Fibroblast of the aortic adventitia (primary cell): ENCODE data around the gene RNPEP. TPM values are rescaled to one million over a fixed set of nuclear protein-coding genes. Genes with fewer than 3 reads are reported as not detected.

Experiments
- DNase-seq: peaks from one replicate; pipeline ENCODE4 v3.0.0-alpha.2; 2010; ENCODE audit warnings: low read depth
- H3K4me3 ChIP-seq: 2 replicates; pipeline ENCODE4 v1.5.1; 2011; ENCODE audit warnings: low read depth, mild to moderate bottlenecking, control low read depth, low read length, moderate library complexity
- CTCF ChIP-seq: IDR thresholded peaks from 2 replicates; pipeline ENCODE4 v1.5.1; 2011; ENCODE audit warnings: mild to moderate bottlenecking, low read length, control low read depth, inconsistent platforms; ENCODE audit not compliant: insufficient read depth
- total RNA-seq: library from RNA; depleted of rRNA; stranded (reverse); fragments of >200 nt; gene quantifications from 2 replicates; pipeline ENCODE4 v1.2.3, GENCODE V29; 2012; ENCODE audit warnings: low replicate concordance

Gene RNPEP
- total RNA-seq, 1 donor = 49.3 TPM

- TF ChIP-seq CTCF = no peak
Observed at GRCh38 chr1:202010180-202011015, 27.9 kb downstream of the RNPEP start, which contains the start of gene ELF3. ELF3 (plus strand) TSS chr1:202010587; CDS start chr1:202011137, 550 bp downstream.

DNA sequence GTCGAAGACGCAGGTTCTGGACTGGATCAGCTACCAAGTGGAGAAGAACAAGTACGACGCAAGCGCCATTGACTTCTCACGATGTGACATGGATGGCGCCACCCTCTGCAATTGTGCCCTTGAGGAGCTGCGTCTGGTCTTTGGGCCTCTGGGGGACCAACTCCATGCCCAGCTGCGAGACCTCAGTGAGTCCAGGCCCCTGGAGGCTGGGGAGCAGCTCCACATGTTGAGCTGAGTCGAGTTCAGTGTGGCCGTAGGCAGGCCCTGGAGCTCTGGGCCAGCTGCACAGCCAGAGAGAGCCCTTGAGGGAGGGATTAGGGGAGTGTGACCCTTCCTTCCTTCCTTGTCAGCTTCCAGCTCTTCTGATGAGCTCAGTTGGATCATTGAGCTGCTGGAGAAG lies 29.5 kb downstream of the RNPEP start:
- no peak for DNase-seq
- no peak overlapping the region for H3K4me3 ChIP-seq
- no peak for TF ChIP-seq CTCF

More at GRCh38 chr1:202010180-202011015, 27.9 kb downstream of the RNPEP start, which contains the start of gene ELF3:
- no peak within 1 kb of the TSS for H3K4me3 ChIP-seq
- DNase-seq = no peak

DNA sequence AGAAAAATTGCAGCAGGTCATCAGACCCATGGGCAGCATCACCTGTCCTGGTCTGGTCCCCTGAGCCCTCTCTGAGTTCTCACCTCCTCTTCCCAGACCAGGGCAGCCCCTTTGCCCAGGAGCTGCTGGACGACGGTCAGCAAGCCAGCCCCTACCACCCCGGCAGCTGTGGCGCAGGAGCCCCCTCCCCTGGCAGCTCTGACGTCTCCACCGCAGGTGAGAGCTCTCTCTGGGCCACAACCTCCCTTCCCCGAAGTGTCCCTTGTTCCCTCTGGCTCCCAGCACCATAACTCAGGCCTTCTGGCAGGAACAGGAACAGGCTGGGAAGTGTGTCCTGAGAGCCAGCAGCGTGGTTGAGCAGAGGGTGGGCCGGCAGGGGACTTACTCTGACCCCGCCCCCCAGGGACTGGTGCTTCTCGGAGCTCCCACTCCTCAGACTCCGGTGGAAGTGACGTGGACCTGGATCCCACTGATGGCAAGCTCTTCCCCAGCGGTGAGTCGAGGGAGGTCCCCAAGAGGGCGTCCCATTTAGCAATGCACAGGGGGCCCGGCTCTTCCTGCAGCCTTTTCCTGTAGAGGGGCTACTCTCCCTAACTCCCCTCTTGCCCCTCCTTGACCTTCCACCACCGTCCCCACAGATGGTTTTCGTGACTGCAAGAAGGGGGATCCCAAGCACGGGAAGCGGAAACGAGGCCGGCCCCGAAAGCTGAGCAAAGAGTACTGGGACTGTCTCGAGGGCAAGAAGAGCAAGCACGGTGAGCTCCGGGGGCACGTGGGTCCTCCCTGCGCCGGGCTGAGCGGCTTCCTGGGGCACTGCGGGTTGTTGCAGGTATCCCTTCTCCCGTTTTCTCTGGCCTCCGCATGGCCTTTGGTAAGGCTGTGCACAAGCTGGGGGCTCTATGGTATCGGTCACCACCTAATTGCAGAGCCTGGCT lies 30.4 kb downstream of the RNPEP start:
- H3K4me3 ChIP-seq = no peak overlapping the region
- DNase-seq = no peak
- no peak for TF ChIP-seq CTCF

- TF ChIP-seq CTCF = no peak
- DNase-seq = no peak
- no peak overlapping the region for H3K4me3 ChIP-seq
Observed at GRCh38 chr1:202013603-202014002, 31.2 kb downstream of the RNPEP start.

DNA sequence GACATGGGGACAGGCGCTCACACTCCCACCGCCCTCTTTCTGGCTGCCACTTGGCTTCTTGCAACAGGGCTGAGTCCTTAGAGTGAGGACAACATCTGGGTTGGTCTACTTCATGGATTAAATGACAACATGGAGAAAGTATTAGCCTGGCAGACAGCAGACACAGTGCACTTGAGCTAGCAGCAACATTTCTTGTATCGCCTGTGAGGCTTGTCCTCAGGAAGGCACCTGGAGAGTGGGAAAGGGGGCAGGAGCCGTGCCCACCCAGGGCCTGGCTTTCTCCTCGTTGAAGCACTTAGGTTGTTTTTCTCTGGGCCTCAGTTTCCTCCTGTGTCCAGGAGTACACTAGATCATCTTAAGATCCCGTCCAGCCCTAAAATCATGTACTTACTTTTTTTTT lies 31.6 kb downstream of the RNPEP start:
- no peak for TF ChIP-seq CTCF
- H3K4me3 ChIP-seq = no peak overlapping the region
- DNase-seq = no peak

- no peak for TF ChIP-seq CTCF
- DNase-seq = no peak
- H3K4me3 ChIP-seq = no peak overlapping the region
Observed at GRCh38 chr1:202014915-202015661, 32.6 kb downstream of the RNPEP start.
